ENCODE measurements around the gene CATSPER3. TPM values are rescaled to one million over a fixed set of nuclear protein-coding genes. Genes with fewer than 3 reads are reported as not detected.

The CATSPER3 gene
- polyA plus RNA-seq, 1 donor (not counting 4 experiments of a cell fraction or from before 2014, with no cell fraction given) = 0.31 TPM

DNA sequence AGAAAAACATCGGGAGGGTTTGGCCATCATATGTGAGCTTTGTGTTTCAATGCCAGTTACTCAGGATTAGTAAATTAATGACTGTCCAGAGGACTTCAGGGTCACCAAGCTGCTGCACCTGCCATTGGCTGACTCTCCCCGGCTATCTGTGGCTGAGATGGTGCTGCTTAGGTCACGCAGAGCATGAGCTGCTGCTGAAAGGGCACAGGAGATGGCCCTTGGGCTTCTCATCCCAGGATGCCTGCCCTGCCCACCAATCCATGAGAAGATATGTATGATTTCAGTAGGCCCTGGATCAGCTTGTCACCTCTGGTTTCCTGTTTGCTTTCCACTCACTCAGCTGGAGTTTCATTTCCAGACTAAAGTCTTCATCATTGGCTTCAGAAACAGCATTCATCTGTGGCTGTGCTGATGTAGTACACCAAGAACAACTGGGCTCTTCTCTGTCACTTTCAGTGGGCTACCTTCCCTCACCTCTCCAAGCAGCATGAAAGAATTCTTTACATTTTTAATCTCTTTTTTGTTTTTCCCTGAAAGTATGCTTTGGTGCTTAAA is 2.4 kb upstream of the CATSPER3 start:
- H3K9me3 ChIP-seq (ENCODE audit: control insufficient read depth, low read depth, low read length) = no peaks in the 10 kb centered on the region
- H2AFZ ChIP-seq (ENCODE audit: control insufficient read depth, low read length) = no peak overlapping the region
- no peaks in the 10 kb centered on the region for H3K27me3 ChIP-seq (ENCODE audit: control insufficient read depth, extremely low read depth, insufficient read depth, low read length)
- H3K79me2 ChIP-seq (ENCODE audit: control insufficient read depth, insufficient read depth, low read length) = no peaks in the 10 kb centered on the region
- no peak overlapping the region for H3K4me2 ChIP-seq (ENCODE audit: control insufficient read depth, extremely low read depth, insufficient read depth, low read depth, low read length)
- no peak for TF ChIP-seq EZH2 (IDR thresholded peaks at IDR 0.05; ENCODE audit: low read length)
- TF ChIP-seq, protein P1, sequence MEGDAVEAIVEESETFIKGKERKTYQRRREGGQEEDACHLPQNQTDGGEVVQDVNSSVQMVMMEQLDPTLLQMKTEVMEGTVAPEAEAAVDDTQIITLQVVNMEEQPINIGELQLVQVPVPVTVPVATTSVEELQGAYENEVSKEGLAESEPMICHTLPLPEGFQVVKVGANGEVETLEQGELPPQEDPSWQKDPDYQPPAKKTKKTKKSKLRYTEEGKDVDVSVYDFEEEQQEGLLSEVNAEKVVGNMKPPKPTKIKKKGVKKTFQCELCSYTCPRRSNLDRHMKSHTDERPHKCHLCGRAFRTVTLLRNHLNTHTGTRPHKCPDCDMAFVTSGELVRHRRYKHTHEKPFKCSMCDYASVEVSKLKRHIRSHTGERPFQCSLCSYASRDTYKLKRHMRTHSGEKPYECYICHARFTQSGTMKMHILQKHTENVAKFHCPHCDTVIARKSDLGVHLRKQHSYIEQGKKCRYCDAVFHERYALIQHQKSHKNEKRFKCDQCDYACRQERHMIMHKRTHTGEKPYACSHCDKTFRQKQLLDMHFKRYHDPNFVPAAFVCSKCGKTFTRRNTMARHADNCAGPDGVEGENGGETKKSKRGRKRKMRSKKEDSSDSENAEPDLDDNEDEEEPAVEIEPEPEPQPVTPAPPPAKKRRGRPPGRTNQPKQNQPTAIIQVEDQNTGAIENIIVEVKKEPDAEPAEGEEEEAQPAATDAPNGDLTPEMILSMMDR (optimal IDR thresholded peaks at IDR 0.05 in 1 of 3, IDR thresholded peaks at IDR 0.05 in 1 of 3, conservative IDR thresholded peaks at IDR 0.05 in 1 of 3; ENCODE audit: extremely low read depth in 1 of 3, insufficient read depth in 2 of 3, low read length in 3 of 3) = no peak
- DNase-seq (ENCODE audit: low read depth, low spot score) (no peak), FAIRE-seq (no peak)
- H3K4me3 ChIP-seq (ENCODE audit: control insufficient read depth in 2 of 3, extremely low read depth in 1 of 3, insufficient read depth in 2 of 3, low read depth in 1 of 3, low read length in 3 of 3) = no peak overlapping the region
- no peak overlapping the region for H3K27ac ChIP-seq (ENCODE audit: control insufficient read depth, insufficient read depth, low read length)
- H3K9ac ChIP-seq (ENCODE audit: control insufficient read depth, extremely low read depth, insufficient read depth, low read length) = no peak overlapping the region
- peaks cover 0 to 1% of the 10 kb centered on the region in 2 experiments for H3K36me3 ChIP-seq (ENCODE audit: control insufficient read depth in 2 of 2, extremely low read depth in 1 of 2, insufficient read depth in 2 of 2, low read length in 2 of 2)
- no peaks in the 10 kb centered on the region for H3K9me1 ChIP-seq (ENCODE audit: control insufficient read depth, extremely low read depth, insufficient read depth, low read length)
- H3K4me1 ChIP-seq (ENCODE audit: control insufficient read depth, extremely low read depth, insufficient read depth, low read length) = no peaks in the 10 kb centered on the region
- dilution Hi-C loops (cut with MboI; ENCODE audit: extremely low pct_ligation_motif_present, low sequenced_read_pairs) = no loop called here
- H4K20me1 ChIP-seq (ENCODE audit: control insufficient read depth, extremely low read depth, insufficient read depth, low read length) = no peaks in the 10 kb centered on the region

DNA sequence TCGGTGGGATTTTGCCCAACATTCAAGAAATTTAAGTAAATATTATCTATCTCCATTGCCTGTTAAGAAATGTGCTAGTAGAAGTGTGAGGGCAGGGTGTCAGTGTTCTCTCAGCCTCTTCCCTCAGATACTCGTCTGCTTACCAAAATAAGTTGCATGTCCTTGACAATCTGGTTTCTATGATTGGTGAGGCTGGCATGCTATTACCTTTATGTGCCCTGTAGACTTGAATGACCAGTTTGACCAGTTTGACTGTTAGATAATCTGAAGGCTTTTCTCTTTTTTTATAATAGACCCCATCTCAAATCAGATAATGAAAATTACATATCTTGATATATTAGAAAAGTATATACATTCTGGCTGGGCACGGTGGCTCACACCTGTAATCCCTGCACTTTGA is 348 bp downstream of the CATSPER3 start:
- Histone ChIP-seq H3K9ac (ENCODE audit: control insufficient read depth, extremely low read depth, insufficient read depth, low read length) (no peak overlapping the region), H4K20me1 (ENCODE audit: control insufficient read depth, extremely low read depth, insufficient read depth, low read length) (no peaks in the 10 kb centered on the region), H3K9me1 (ENCODE audit: control insufficient read depth, extremely low read depth, insufficient read depth, low read length) (no peaks in the 10 kb centered on the region), H3K27ac (ENCODE audit: control insufficient read depth, insufficient read depth, low read length) (no peak overlapping the region), H3K27me3 (ENCODE audit: control insufficient read depth, extremely low read depth, insufficient read depth, low read length) (no peaks in the 10 kb centered on the region), H3K4me1 (ENCODE audit: control insufficient read depth, extremely low read depth, insufficient read depth, low read length) (no peaks in the 10 kb centered on the region), H3K4me3 (ENCODE audit: control insufficient read depth in 2 of 3, extremely low read depth in 1 of 3, insufficient read depth in 2 of 3, low read depth in 1 of 3, low read length in 3 of 3) (no peak overlapping the region), H3K9me3 (ENCODE audit: control insufficient read depth, low read depth, low read length) (no peaks in the 10 kb centered on the region), H3K36me3 (ENCODE audit: control insufficient read depth in 2 of 2, extremely low read depth in 1 of 2, insufficient read depth in 2 of 2, low read length in 2 of 2) (no peaks in the 10 kb centered on the region), H3K79me2 (ENCODE audit: control insufficient read depth, insufficient read depth, low read length) (no peaks in the 10 kb centered on the region), H3K4me2 (ENCODE audit: control insufficient read depth, extremely low read depth, insufficient read depth, low read depth, low read length) (no peak overlapping the region), H2AFZ (ENCODE audit: control insufficient read depth, low read length) (no peak overlapping the region)
- DNase-seq (ENCODE audit: low read depth, low spot score) (no peak), FAIRE-seq (no peak)
- TF ChIP-seq EZH2 (IDR thresholded peaks at IDR 0.05; ENCODE audit: low read length) = no peak
- TF ChIP-seq, protein P1 (optimal IDR thresholded peaks at IDR 0.05 in 1 of 3, IDR thresholded peaks at IDR 0.05 in 1 of 3, conservative IDR thresholded peaks at IDR 0.05 in 1 of 3; ENCODE audit: extremely low read depth in 1 of 3, insufficient read depth in 2 of 3, low read length in 3 of 3) = no peak
- dilution Hi-C loops (cut with MboI; ENCODE audit: extremely low pct_ligation_motif_present, low sequenced_read_pairs) = no loop called here
